Panc1 (cell line): ENCODE results near the gene GPD1L.

Experiments
- REST ChIP-seq, 2 experiments: IDR thresholded peaks; 2 replicates each; pipeline ENCODE4 v1.6.1; 2011 to 2012; ENCODE audit warnings: low read depth in 2 of 2, control low read depth in 1 of 2, low read length in 1 of 2, mild to moderate bottlenecking in 1 of 2, moderate library complexity in 1 of 2; ENCODE audit not compliant: insufficient read depth in 1 of 2
- TCF7L2 ChIP-seq: IDR thresholded peaks from 2 replicates; pipeline ENCODE4 v1.6.1; 2011; ENCODE audit warnings: mild to moderate bottlenecking, low read depth, low read length, inconsistent platforms

DNA sequence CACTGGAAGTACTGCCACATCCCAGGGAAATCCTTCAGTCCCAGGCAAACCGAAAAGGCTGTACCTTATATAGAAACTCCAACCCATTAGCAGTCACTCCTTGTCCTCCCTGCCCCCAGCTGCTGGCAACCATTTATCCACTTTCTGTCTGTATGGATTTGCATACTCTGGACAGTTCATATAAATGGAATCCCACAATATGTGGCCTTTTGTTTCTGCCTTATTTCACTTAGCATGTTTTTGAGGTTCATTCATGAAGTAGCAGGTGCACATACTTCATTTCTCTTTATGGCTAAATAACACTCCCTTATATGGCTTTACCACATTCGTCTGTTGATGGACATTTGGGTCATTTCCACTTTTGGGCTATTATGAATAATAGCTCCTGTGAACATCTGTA is 80.5 kb downstream of the GPD1L start:
- TF ChIP-seq TCF7L2 (no peak), REST (IDR thresholded peaks at IDR 0.05; ENCODE audit: insufficient read depth in 1 of 2, low read depth in 2 of 2, low read length in 1 of 2) (no peak)
